Hepatocyte (in vitro differentiated cells): ENCODE data around the gene INIP. TPM values are rescaled to one million over a fixed set of nuclear protein-coding genes. Genes with fewer than 3 reads are reported as not detected.

ENCODE experiments used
- DNase-seq: peaks from one replicate; pipeline ENCODE4 v3.0.0-alpha.2; 2016; ENCODE audit warnings: low spot score
- H2AFZ ChIP-seq: fragments of 200-600 bp; sonication (generic); 2 replicates; pipeline ENCODE4 v1.6.0; 2016; ENCODE audit warnings: antibody characterized with exemption, mild to moderate bottlenecking
- H3K27ac ChIP-seq: fragments of 200-600 bp; sonication (generic); 2 replicates; pipeline ENCODE4 v1.5.1; 2016; ENCODE audit warnings: mild to moderate bottlenecking
- H3K27me3 ChIP-seq: fragments of 200-600 bp; sonication (generic); 2 replicates; pipeline ENCODE4 v1.6.1; 2016
- H3K36me3 ChIP-seq: fragments of 200-600 bp; sonication (generic); replicated peaks from 2 replicates; pipeline ENCODE4 v1.5.1; 2016; ENCODE audit warnings: low read depth; ENCODE audit not compliant: insufficient read depth
- H3K4me1 ChIP-seq: fragments of 200-600 bp; sonication (generic); 2 replicates; pipeline ENCODE4 v1.5.1; 2016; ENCODE audit warnings: mild to moderate bottlenecking, moderate library complexity; ENCODE audit not compliant: insufficient read depth
- H3K4me2 ChIP-seq: fragments of 200-600 bp; sonication (generic); 2 replicates; pipeline ENCODE4 v1.6.0; 2016
- H3K4me3 ChIP-seq: fragments of 200-600 bp; sonication (generic); 2 replicates; pipeline ENCODE4 v1.5.1; 2016; ENCODE audit warnings: mild to moderate bottlenecking
- H3K79me2 ChIP-seq: fragments of 200-600 bp; sonication (generic); 2 replicates; pipeline ENCODE4 v1.6.0; 2017; ENCODE audit warnings: mild to moderate bottlenecking
- H3K9me2 ChIP-seq: fragments of 200-600 bp; sonication (generic); replicated peaks from 2 replicates; pipeline ENCODE4 v1.6.0; 2017; ENCODE audit warnings: mild to moderate bottlenecking; ENCODE audit not compliant: insufficient read depth
- H3K9me3 ChIP-seq: fragments of 200-600 bp; sonication (generic); 2 replicates; pipeline ENCODE4 v1.5.1; 2016; ENCODE audit warnings: low read depth, mild to moderate bottlenecking
- H4K20me1 ChIP-seq: fragments of 200-600 bp; sonication (generic); 2 replicates; pipeline ENCODE4 v1.6.0; 2016; ENCODE audit warnings: mild to moderate bottlenecking; ENCODE audit not compliant: insufficient read depth, poor library complexity, severe bottlenecking
- CTCF ChIP-seq: fragments of 200-600 bp; sonication (generic); IDR thresholded peaks from 2 replicates; pipeline ENCODE4 v1.5.1; 2016; ENCODE audit warnings: antibody characterized with exemption, mild to moderate bottlenecking; ENCODE audit not compliant: poor library complexity
- EZH2 ChIP-seq: fragments of 200-600 bp; sonication (generic); IDR thresholded peaks from 2 replicates; pipeline ENCODE4 v1.6.1; 2016; ENCODE audit warnings: antibody characterized with exemption, mild to moderate bottlenecking, borderline replicate concordance
- EZH2phosphoT487 ChIP-seq: fragments of 200-600 bp; sonication (generic); IDR thresholded peaks from one replicate; pipeline ENCODE4 v1.6.1; 2018; ENCODE audit warnings: antibody characterized with exemption, mild to moderate bottlenecking, low read depth, moderate library complexity; ENCODE audit not compliant: unreplicated experiment, severe bottlenecking
- WGBS: methylation state at CpG from one replicate; pipeline ENCODE4 v1.1.6; 2016; ENCODE audit warnings: low lambda C conversion rate; ENCODE audit errors: missing lambda C conversion rate; 5-methylcytosine and 5-hydroxymethylcytosine counted together
- polyA plus RNA-seq: library from polyadenylated mRNA; unstranded; fragments of >200 nt; fragmentation: Nextera tagmentation; extraction: Ambion mirVana; gene quantifications from 2 replicates; pipeline ENCODE4 v1.2.1, GENCODE V29; 2016
- total RNA-seq: library from RNA; depleted of rRNA; stranded (reverse); fragments of >200 nt; gene quantifications from 2 replicates; pipeline ENCODE4 v1.2.3, GENCODE V29; 2014

Gene INIP
- total and polyA plus RNA-seq, 2 experiments from 2014 or later = 19.3 to 37.4 TPM

- no peak for TF ChIP-seq EZH2
- TF ChIP-seq EZH2phosphoT487 = no peak
- no peak for TF ChIP-seq CTCF
- Histone ChIP-seq H3K4me3 (no peak overlapping the region), H3K36me3 (no peaks in the 10 kb centered on the region), H3K27ac (no peak overlapping the region), H4K20me1 (no peaks in the 10 kb centered on the region), H2AFZ (no peak overlapping the region), H3K4me1 (peaks cover 6% of the 10 kb centered on the region), H3K4me2 (no peak overlapping the region), H3K9me2 (no peaks in the 10 kb centered on the region), H3K9me3 (no peaks in the 10 kb centered on the region), H3K79me2 (peaks cover 20% of the 10 kb centered on the region), H3K27me3 (no peaks in the 10 kb centered on the region)
- DNase-seq = no peak
- 100% methylated on average over 3 of the region's 4 CpGs for WGBS
Observed at GRCh38 chr9:112720113-112720780, 2.3 kb upstream of the INIP start.

GRCh38 chr9:112719696-112720095, 1.8 kb upstream of the INIP start:
- Histone ChIP-seq H4K20me1 (no peaks in the 10 kb centered on the region), H3K4me3 (no peak overlapping the region), H3K27me3 (no peaks in the 10 kb centered on the region), H3K4me1 (peaks cover 6% of the 10 kb centered on the region), H3K27ac (no peak overlapping the region), H2AFZ (no peak overlapping the region), H3K9me2 (no peaks in the 10 kb centered on the region), H3K36me3 (no peaks in the 10 kb centered on the region), H3K4me2 (no peak overlapping the region), H3K9me3 (no peaks in the 10 kb centered on the region), H3K79me2 (peaks cover 21% of the 10 kb centered on the region)
- no peak for DNase-seq
- WGBS = 83% methylated on average over 2 of the region's 2 CpGs
- TF ChIP-seq EZH2 = no peak
- TF ChIP-seq EZH2phosphoT487 = no peak
- no peak for TF ChIP-seq CTCF

- Histone ChIP-seq H2AFZ (no peak overlapping the region), H3K27ac (no peak overlapping the region), H4K20me1 (no peaks in the 10 kb centered on the region), H3K9me3 (no peaks in the 10 kb centered on the region), H3K9me2 (no peaks in the 10 kb centered on the region), H3K4me1 (peaks cover 6% of the 10 kb centered on the region), H3K27me3 (no peaks in the 10 kb centered on the region), H3K4me3 (no peak overlapping the region), H3K36me3 (no peaks in the 10 kb centered on the region), H3K79me2 (peaks cover 23% of the 10 kb centered on the region), H3K4me2 (no peak overlapping the region)
- TF ChIP-seq EZH2phosphoT487 (no peak), EZH2 (no peak), CTCF (no peak)
- DNase-seq = no peak
- WGBS = 95% methylated on average over 1 of the region's 1 CpG
Observed at GRCh38 chr9:112719241-112719691, 1.3 kb upstream of the INIP start.
